MM.1S (cell line): ENCODE measurements around the gene NATD1.

Experiments
- DNase-seq: peaks from one replicate; pipeline ENCODE4 v3.0.0-alpha.2; 2015
- H2AFZ ChIP-seq: fragments of 300-600 bp; sonication (generic); 2 replicates; pipeline ENCODE4 v1.6.0; 2016; ENCODE audit warnings: antibody characterized with exemption, low read length
- H3F3A ChIP-seq: fragments of 300-600 bp; sonication (generic); 2 replicates; pipeline ENCODE4 v1.6.1; 2016; ENCODE audit warnings: mild to moderate bottlenecking, antibody characterized with exemption, low read length, moderate library complexity, mixed read lengths; ENCODE audit not compliant: insufficient read depth
- H3K27ac ChIP-seq: fragments of 300-600 bp; sonication (generic); 2 replicates; pipeline ENCODE4 v1.5.1; 2016; ENCODE audit warnings: mild to moderate bottlenecking, low read length
- H3K27me3 ChIP-seq: fragments of 300-600 bp; sonication (generic); replicated peaks from 2 replicates; pipeline ENCODE4 v1.6.0; 2016; ENCODE audit warnings: low read length; ENCODE audit not compliant: insufficient read depth
- H3K36me3 ChIP-seq: fragments of 300-600 bp; sonication (generic); replicated peaks from 2 replicates; pipeline ENCODE4 v1.6.1; 2016; ENCODE audit warnings: mild to moderate bottlenecking, low read length, mixed read lengths; ENCODE audit not compliant: insufficient read depth
- H3K4me1 ChIP-seq: fragments of 300-600 bp; sonication (generic); 2 replicates; pipeline ENCODE4 v1.6.1; 2016; ENCODE audit warnings: low read length, mixed read lengths
- H3K4me2 ChIP-seq: fragments of 300-600 bp; sonication (generic); 2 replicates; pipeline ENCODE4 v1.6.0; 2016; ENCODE audit warnings: low read depth, low read length
- H3K4me3 ChIP-seq: fragments of 300-600 bp; sonication (generic); 2 replicates; pipeline ENCODE4 v1.5.1; 2016; ENCODE audit warnings: low read length, mixed read lengths
- H3K79me2 ChIP-seq: fragments of 300-600 bp; sonication (generic); 2 replicates; pipeline ENCODE4 v1.6.1; 2016; ENCODE audit warnings: mixed run types, low read length, mixed read lengths
- H3K9ac ChIP-seq: fragments of 300-600 bp; sonication (generic); 2 replicates; pipeline ENCODE4 v1.6.1; 2016; ENCODE audit warnings: low read length, mixed read lengths
- H3K9me2 ChIP-seq: fragments of 300-600 bp; sonication (generic); replicated peaks from 2 replicates; pipeline ENCODE4 v1.6.1; 2016; ENCODE audit warnings: mild to moderate bottlenecking, low read length, mixed read lengths; ENCODE audit not compliant: insufficient read depth
- H3K9me3 ChIP-seq: fragments of 300-600 bp; sonication (generic); replicated peaks from 2 replicates; pipeline ENCODE4 v1.6.1; 2016; ENCODE audit warnings: mild to moderate bottlenecking, low read length, mixed read lengths; ENCODE audit not compliant: insufficient read depth
- H4K20me1 ChIP-seq: fragments of 300-600 bp; sonication (generic); 2 replicates; pipeline ENCODE4 v1.6.1; 2016; ENCODE audit warnings: mild to moderate bottlenecking, low read length, moderate library complexity, mixed read lengths; ENCODE audit not compliant: insufficient read depth
- EZH2 ChIP-seq: fragments of 300-600 bp; sonication (generic); optimal IDR thresholded peaks from 2 replicates; pipeline ENCODE3; 2017; ENCODE audit warnings: low read depth, mild to moderate bottlenecking, antibody characterized with exemption, low read length, mixed read lengths
- EZH2phosphoT487 ChIP-seq: fragments of 300-600 bp; sonication (generic); IDR thresholded peaks from 2 replicates; pipeline ENCODE4 v1.6.1; 2018; ENCODE audit warnings: antibody characterized with exemption, low read length
- TF ChIP-seq, protein P1 (sequence below): fragments of 300-600 bp; sonication (generic); IDR thresholded peaks from 2 replicates; pipeline ENCODE4 v1.5.1; 2016; ENCODE audit warnings: antibody characterized with exemption, low read length, mixed read lengths

NATD1 gene

DNA sequence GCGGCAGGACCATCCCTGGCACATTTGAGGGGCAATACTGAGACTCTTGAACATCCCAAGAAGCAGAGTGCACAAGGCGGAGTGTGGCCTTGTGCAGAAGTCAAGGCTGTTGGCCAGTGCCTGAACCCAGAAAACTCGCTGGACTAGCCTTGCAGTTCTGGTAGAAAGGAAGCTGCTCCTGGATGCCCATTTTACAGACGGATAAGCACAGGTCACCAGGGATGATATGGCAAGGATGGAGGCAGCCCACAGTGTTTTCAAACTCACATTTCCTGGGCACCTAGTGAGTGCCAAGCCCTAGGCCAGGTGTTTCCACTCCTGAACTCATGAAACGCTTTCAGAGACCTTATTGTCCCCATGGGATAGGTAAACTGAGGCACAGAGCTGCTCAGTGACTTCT, 29.6 kb upstream of the NATD1 start:
- H3K27ac ChIP-seq = no peak overlapping the region
- no peaks in the 10 kb centered on the region for H3K27me3 ChIP-seq
- H3K36me3 ChIP-seq = no peaks in the 10 kb centered on the region
- H2AFZ ChIP-seq = no peak overlapping the region
- no peak overlapping the region for H3K9ac ChIP-seq
- no peaks in the 10 kb centered on the region for H4K20me1 ChIP-seq
- no peak for DNase-seq
- H3K9me3 ChIP-seq = no peaks in the 10 kb centered on the region
- H3K4me3 ChIP-seq = no peak overlapping the region
- no peaks in the 10 kb centered on the region for H3K9me2 ChIP-seq
- no peak overlapping the region for H3K4me2 ChIP-seq
- H3K79me2 ChIP-seq = peaks cover 32% of the 10 kb centered on the region
- H3K4me1 ChIP-seq = peaks cover 29% of the 10 kb centered on the region
- TF ChIP-seq, protein P1, sequence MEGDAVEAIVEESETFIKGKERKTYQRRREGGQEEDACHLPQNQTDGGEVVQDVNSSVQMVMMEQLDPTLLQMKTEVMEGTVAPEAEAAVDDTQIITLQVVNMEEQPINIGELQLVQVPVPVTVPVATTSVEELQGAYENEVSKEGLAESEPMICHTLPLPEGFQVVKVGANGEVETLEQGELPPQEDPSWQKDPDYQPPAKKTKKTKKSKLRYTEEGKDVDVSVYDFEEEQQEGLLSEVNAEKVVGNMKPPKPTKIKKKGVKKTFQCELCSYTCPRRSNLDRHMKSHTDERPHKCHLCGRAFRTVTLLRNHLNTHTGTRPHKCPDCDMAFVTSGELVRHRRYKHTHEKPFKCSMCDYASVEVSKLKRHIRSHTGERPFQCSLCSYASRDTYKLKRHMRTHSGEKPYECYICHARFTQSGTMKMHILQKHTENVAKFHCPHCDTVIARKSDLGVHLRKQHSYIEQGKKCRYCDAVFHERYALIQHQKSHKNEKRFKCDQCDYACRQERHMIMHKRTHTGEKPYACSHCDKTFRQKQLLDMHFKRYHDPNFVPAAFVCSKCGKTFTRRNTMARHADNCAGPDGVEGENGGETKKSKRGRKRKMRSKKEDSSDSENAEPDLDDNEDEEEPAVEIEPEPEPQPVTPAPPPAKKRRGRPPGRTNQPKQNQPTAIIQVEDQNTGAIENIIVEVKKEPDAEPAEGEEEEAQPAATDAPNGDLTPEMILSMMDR = no peak
- no peak for TF ChIP-seq EZH2
- no peak for TF ChIP-seq EZH2phosphoT487
- peaks cover 22% of the 10 kb centered on the region for H3F3A ChIP-seq

DNA sequence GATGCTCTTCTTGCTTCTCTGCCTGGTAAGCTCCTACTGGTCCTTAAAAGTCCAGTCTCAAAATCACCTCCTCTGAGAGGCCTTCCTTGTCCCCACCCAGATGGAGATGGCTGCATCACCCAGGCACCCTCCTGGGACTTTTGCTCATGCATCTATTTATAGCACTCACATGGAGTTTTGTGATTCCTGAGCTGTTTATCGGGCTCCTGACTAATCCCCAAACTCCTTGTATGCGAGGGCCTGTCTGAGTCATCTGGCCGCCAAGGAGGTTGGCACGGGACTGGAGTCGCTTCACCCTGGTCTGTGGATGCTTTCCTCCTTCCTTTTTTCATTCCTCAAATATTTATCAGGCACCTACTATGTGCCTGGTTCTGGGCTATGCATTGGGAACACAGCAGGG, 29.0 kb upstream of the NATD1 start:
- Histone ChIP-seq H3K9me3 (no peaks in the 10 kb centered on the region), H3K27me3 (no peaks in the 10 kb centered on the region), H2AFZ (no peak overlapping the region), H3K4me1 (peaks cover 25% of the 10 kb centered on the region), H3K27ac (no peak overlapping the region), H3K9me2 (no peaks in the 10 kb centered on the region), H3K36me3 (no peaks in the 10 kb centered on the region), H3K9ac (no peak overlapping the region), H4K20me1 (no peaks in the 10 kb centered on the region), H3F3A (peaks cover 18% of the 10 kb centered on the region), H3K79me2 (peaks cover 27% of the 10 kb centered on the region), H3K4me2 (no peak overlapping the region), H3K4me3 (no peak overlapping the region)
- no peak for TF ChIP-seq EZH2phosphoT487
- TF ChIP-seq, protein P1 = no peak
- TF ChIP-seq EZH2 = no peak
- DNase-seq = no peak

- Histone ChIP-seq H3K27me3 (no peaks in the 10 kb centered on the region), H3K4me1 (peaks cover 19% of the 10 kb centered on the region), H3K9me2 (no peaks in the 10 kb centered on the region), H3F3A (peaks cover 3% of the 10 kb centered on the region), H3K79me2 (peaks cover 6% of the 10 kb centered on the region), H3K4me2 (peak overlapping the region; percentile 30; the same call in 1 of the 2 replicates), H2AFZ (peak overlapping the region; percentile 71), H3K9ac (no peak overlapping the region), H3K36me3 (no peaks in the 10 kb centered on the region), H3K4me3 (no peak overlapping the region), H4K20me1 (no peaks in the 10 kb centered on the region), H3K9me3 (no peaks in the 10 kb centered on the region), H3K27ac (no peak overlapping the region)
- TF ChIP-seq, protein P1 = peak; percentile 98
- TF ChIP-seq EZH2phosphoT487 = no peak
- peak; percentile 88 for DNase-seq
These were observed 26.9 kb upstream of the NATD1 start for GRCh38 chr17:21280081-21280518.

GRCh38 chr17:21279582-21279981, 26.4 kb upstream of the NATD1 start:
- no peaks in the 10 kb centered on the region for H3F3A ChIP-seq
- no peaks in the 10 kb centered on the region for H3K36me3 ChIP-seq
- peak overlapping the region; percentile 71 for H2AFZ ChIP-seq
- H3K4me3 ChIP-seq = no peak overlapping the region
- H3K27ac ChIP-seq = no peak overlapping the region
- H3K27me3 ChIP-seq = no peaks in the 10 kb centered on the region
- no peaks in the 10 kb centered on the region for H3K9me2 ChIP-seq
- no peaks in the 10 kb centered on the region for H4K20me1 ChIP-seq
- H3K79me2 ChIP-seq = peaks cover under 1% of the 10 kb centered on the region
- peaks cover 21% of the 10 kb centered on the region for H3K4me1 ChIP-seq
- no peak overlapping the region for H3K4me2 ChIP-seq
- DNase-seq = no peak
- no peaks in the 10 kb centered on the region for H3K9me3 ChIP-seq
- no peak for TF ChIP-seq EZH2phosphoT487
- TF ChIP-seq, protein P1 = no peak
- no peak for TF ChIP-seq EZH2
- no peak overlapping the region for H3K9ac ChIP-seq
